Right lobe of liver (tissue), 4 donors: ENCODE results near the gene KIAA2012.

ENCODE experiments used
- CTCF ChIP-seq, 4 donors: fragments of 200-600 bp in 3 of 4; fragments of 450-650 bp in 1 of 4; IDR thresholded peaks; one replicate each; pipeline versions ENCODE4 v1.5.1 to v1.8.0; 2016 to 2022; ENCODE audit warnings: antibody characterized with exemption in 4 of 4, mild to moderate bottlenecking in 2 of 4
- POLR2A ChIP-seq: fragments of 450-650 bp; IDR thresholded peaks from one replicate; pipeline ENCODE4 v1.6.1; 2017; ENCODE audit warnings: antibody characterized with exemption, mild to moderate bottlenecking
- donor health status: DM: no; HTN: no; CAD: no.
- donor health status: DM: no; HTN: no; CAD: no.
- donor health status: DM: no; HTN: yes; CAD: no.

GRCh38 chr2:202088777-202089176, 15.7 kb downstream of the KIAA2012 start:
- no peak for TF ChIP-seq POLR2A
- no peak for TF ChIP-seq CTCF (IDR thresholded peaks at IDR 0.05)
